Retinal pigment epithelial cell (primary cell): ENCODE data around the gene ALPK3.

Experiments used
- DNase-seq: peaks from one replicate; pipeline ENCODE4 v3.0.0-alpha.2; 2010; ENCODE audit warnings: low read depth
- H3K4me3 ChIP-seq: 2 replicates; pipeline ENCODE4 v1.5.1; 2011; ENCODE audit warnings: mild to moderate bottlenecking, low read length, control low read depth, moderate library complexity
- TF ChIP-seq, protein P1 (sequence below): conservative IDR thresholded peaks from 2 replicates; pipeline ENCODE4 v1.5.1; 2011; ENCODE audit warnings: low read depth, low read length, control low read depth, inconsistent platforms

ALPK3 gene

DNA sequence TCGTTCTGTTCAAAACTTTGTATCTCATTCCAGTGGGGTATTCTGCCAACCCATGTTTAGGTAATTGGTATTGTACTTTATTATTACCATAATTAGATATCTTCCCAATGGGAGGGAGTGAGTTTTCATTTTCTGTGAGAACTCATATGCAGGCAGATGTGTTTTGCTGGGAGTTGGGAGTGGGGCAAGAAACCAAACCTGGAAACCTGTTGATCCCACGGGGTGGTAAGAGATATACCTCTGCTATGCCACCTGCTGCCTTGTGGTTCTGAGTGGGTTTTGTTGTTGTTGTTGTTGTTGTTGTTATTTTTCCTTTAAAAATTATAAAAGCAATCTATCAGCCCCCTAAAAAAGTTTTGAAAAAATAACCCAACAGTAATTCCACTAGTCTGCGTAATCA, 36.7 kb upstream of the ALPK3 start:
- no peak overlapping the region for H3K4me3 ChIP-seq
- TF ChIP-seq, protein P1, sequence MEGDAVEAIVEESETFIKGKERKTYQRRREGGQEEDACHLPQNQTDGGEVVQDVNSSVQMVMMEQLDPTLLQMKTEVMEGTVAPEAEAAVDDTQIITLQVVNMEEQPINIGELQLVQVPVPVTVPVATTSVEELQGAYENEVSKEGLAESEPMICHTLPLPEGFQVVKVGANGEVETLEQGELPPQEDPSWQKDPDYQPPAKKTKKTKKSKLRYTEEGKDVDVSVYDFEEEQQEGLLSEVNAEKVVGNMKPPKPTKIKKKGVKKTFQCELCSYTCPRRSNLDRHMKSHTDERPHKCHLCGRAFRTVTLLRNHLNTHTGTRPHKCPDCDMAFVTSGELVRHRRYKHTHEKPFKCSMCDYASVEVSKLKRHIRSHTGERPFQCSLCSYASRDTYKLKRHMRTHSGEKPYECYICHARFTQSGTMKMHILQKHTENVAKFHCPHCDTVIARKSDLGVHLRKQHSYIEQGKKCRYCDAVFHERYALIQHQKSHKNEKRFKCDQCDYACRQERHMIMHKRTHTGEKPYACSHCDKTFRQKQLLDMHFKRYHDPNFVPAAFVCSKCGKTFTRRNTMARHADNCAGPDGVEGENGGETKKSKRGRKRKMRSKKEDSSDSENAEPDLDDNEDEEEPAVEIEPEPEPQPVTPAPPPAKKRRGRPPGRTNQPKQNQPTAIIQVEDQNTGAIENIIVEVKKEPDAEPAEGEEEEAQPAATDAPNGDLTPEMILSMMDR = no peak
- DNase-seq = no peak

DNA sequence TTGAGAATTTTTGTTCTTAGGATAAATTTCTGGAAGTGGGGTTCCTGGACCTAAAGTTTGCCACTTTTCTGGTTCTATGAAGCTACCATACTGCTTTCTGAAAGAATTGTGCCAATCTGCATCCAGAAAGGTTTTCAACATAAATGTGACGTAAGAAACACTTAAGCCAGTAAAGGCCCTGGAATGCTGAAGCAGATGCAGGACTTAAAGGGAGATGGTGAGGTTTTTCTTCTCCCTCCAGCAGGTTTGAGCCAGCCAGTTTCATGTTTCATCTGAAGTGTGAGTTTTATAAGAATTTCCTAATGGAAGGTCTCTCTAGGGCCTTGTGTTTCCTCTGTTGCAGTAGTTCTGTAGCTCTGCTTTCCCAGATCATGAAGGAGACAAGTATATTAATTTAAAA, 35.7 kb upstream of the ALPK3 start:
- TF ChIP-seq, protein P1 = no peak
- H3K4me3 ChIP-seq = no peak overlapping the region
- no peak for DNase-seq

DNA sequence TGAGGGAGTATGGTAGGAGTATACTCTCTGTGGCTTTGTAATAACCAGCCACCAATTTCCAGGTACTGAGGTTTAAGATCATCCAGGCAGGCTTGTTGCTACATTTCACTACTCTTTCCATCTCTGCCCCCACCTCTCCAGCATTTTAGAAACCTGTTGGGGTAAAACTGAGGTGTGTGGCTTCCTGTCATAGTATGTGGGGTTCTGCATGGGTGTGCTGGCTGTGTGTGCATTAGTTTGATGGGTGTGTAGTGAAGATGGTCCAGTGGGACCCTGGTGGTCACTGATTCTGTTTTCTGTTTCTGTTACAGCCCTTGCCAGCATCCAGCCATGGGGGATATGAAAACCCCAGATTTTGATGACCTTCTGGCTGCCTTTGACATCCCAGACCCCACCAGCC, 34.8 kb upstream of the ALPK3 start:
- TF ChIP-seq, protein P1 = no peak

DNA sequence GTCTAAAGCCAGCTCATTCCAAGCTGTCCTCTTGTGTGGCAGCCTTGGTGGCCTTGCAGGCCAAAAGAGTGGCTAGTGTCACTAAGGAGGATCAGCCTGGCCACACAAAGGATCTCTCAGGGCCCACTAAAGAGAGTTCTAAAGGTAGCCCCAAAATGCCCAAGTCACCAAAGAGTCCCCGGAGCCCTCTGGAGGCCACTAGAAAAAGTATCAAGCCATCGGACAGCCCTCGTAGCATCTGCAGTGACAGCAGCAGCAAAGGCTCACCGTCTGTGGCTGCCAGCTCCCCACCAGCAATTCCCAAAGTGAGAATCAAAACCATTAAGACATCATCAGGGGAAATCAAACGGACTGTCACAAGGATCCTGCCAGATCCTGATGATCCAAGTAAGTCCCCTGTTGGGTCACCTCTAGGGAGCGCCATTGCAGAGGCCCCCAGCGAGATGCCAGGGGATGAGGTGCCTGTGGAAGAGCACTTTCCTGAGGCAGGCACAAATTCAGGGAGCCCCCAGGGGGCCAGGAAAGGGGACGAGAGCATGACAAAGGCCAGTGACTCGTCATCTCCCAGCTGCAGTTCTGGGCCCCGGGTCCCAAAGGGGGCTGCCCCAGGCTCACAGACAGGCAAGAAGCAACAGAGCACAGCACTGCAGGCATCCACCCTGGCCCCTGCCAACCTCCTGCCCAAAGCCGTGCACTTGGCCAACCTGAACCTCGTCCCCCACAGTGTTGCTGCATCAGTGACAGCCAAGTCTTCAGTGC, 33.5 kb upstream of the ALPK3 start:
- no peak for DNase-seq
- H3K4me3 ChIP-seq = no peak overlapping the region
- TF ChIP-seq, protein P1 = peak; percentile 7

More for the DNA sequence above, 34.8 kb upstream of the ALPK3 start:
- DNase-seq = no peak
- no peak overlapping the region for H3K4me3 ChIP-seq

DNA sequence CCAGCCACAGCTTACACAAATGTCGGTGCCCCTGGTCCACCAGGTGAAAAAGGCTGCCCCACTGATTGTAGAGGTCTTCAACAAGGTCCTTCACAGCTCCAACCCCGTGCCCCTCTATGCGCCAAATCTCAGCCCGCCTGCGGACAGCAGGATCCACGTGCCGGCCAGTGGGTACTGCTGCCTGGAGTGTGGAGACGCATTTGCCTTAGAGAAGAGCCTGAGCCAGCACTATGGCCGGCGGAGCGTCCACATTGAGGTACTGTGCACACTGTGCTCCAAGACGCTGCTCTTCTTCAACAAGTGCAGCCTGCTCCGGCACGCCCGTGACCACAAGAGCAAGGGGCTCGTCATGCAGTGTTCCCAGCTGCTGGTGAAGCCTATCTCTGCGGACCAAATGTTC, 32.9 kb upstream of the ALPK3 start:
- H3K4me3 ChIP-seq = no peak overlapping the region
- DNase-seq = no peak
- TF ChIP-seq, protein P1 = no peak

DNA sequence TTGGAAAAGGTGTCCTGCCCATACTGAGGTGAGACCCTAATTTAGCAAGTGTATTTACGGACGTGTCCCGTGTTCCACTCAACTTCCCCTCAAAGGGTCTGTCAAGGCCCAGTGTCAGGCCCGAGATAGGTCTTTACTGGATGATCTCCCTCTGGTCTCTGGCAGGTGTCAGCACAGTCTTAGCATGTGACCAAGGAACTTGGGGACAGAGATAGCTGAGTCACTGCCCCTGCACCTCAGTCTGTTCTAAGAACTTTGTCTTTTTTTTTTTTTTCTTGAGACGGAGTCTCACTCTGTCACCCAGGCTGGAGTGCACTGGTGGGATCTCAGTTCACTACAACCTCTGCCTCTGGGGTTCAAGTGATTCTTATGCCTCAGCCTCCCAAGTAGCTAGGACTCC, 32.1 kb upstream of the ALPK3 start:
- no peak overlapping the region for H3K4me3 ChIP-seq
- TF ChIP-seq, protein P1 = no peak
- DNase-seq = no peak

DNA sequence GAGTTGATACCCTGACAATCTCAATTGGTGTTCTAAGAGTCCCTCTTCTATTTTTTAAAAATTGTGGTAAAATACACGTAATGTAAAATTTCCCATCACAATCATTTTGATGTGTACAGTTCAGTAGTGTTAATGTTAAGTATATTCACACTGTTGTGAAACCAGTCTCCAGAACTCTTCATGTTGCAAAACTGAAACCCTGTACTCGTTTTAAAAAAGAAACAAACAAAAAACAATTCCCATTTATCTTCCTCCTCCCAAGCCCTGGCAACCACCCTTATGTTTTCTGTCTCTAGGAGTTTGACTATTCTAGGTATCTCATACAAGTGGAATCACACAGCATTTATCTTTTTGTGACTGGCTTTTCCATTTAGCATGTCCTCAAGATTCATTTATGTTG, 28.7 kb upstream of the ALPK3 start:
- DNase-seq = no peak
- no peak overlapping the region for H3K4me3 ChIP-seq
- TF ChIP-seq, protein P1 = no peak
